H1 (cell line): ENCODE results near the gene SRPX. TPM values are rescaled to one million over a fixed set of nuclear protein-coding genes. Genes with fewer than 3 reads are reported as not detected.

Experiments
- CTCF ChIA-PET: fragments of 300-600 bp; sonication (Branson Sonifier 250); formaldehyde crosslinking; loops from one replicate; lab custom pipeline; 2021; ENCODE audit not compliant: partially characterized antibody; lab: Charles Lee
- POLR2A ChIA-PET: fragments of 300-600 bp; sonication (Branson Sonifier 250); formaldehyde crosslinking; loops from one replicate; lab custom pipeline; 2021; ENCODE audit warnings: inconsistent platforms; ENCODE audit not compliant: partially characterized antibody; lab: Charles Lee
- DNase-seq, 2 experiments: peaks; one replicate each; pipeline versions ENCODE4 v3.0.0 to v3.0.0-alpha.2; 2010 to 2022; ENCODE audit warnings: low spot score in 2 of 2, low read depth in 1 of 2, mixed read lengths in 1 of 2
- FAIRE-seq: peaks from 2 replicates; lab custom pipeline; 2011; peaks lifted over from hg19 to GRCh38; lab: Jason Lieb, UNC
- H2AFZ ChIP-seq: 2 replicates; pipeline ENCODE4 v1.8.1; 2012; ENCODE audit warnings: low read length, inconsistent platforms
- H2AK5ac ChIP-seq: 2 replicates; pipeline ENCODE4 v1.6.1; 2013; ENCODE audit warnings: low read depth, low read length
- H2BK120ac ChIP-seq: replicated peaks from 2 replicates; pipeline ENCODE3; 2013; ENCODE audit warnings: low read depth, low read length, inconsistent platforms
- H2BK12ac ChIP-seq: 2 replicates; pipeline ENCODE4 v1.6.1; 2013; ENCODE audit warnings: low read depth, low read length
- H2BK15ac ChIP-seq: 2 replicates; pipeline ENCODE4 v1.6.1; 2013; ENCODE audit warnings: low read length
- H2BK20ac ChIP-seq: 2 replicates; pipeline ENCODE4 v1.6.1; 2013; ENCODE audit warnings: low read length
- H2BK5ac ChIP-seq: 2 replicates; pipeline ENCODE4 v1.6.1; 2013; ENCODE audit warnings: low read depth, low read length
- H3K14ac ChIP-seq: 2 replicates; pipeline ENCODE4 v1.6.1; 2013; ENCODE audit warnings: inconsistent platforms; ENCODE audit not compliant: insufficient read length
- H3K18ac ChIP-seq: 2 replicates; pipeline ENCODE4 v1.6.1; 2013; ENCODE audit warnings: low read length; ENCODE audit errors: extremely low read depth
- H3K23ac ChIP-seq: 2 replicates; pipeline ENCODE4 v1.6.1; 2013; ENCODE audit warnings: inconsistent platforms; ENCODE audit not compliant: insufficient read length
- H3K23me2 ChIP-seq: 2 replicates; pipeline ENCODE4 v1.6.1; 2013; ENCODE audit warnings: low read depth, low read length
- H3K27ac ChIP-seq: 2 replicates; pipeline ENCODE4 v1.6.1; 2011; ENCODE audit warnings: low read depth, low read length, inconsistent platforms
- H3K27me3 ChIP-seq, 4 experiments: replicated peaks in 1 of 4; 1 replicate in 1 of 4; 2 replicates in 3 of 4; pipeline versions ENCODE4 v1.6.1 to v1.8.1; 2011 to 2013; ENCODE audit warnings: low read length in 3 of 4, mild to moderate bottlenecking in 3 of 4, inconsistent platforms in 2 of 4, mixed read lengths in 2 of 4, moderate library complexity in 1 of 4; ENCODE audit not compliant: control insufficient read depth in 3 of 4, insufficient read depth in 3 of 4; ENCODE audit errors: extremely low read depth in 1 of 4
- H3K36me3 ChIP-seq, 4 experiments: 2 replicates each; pipeline versions ENCODE4 v1.6.1 to v1.8.1; 2011 to 2013; ENCODE audit warnings: mild to moderate bottlenecking in 4 of 4, low read length in 3 of 4, moderate library complexity in 2 of 4, control low read depth in 1 of 4, inconsistent platforms in 1 of 4; ENCODE audit not compliant: insufficient read depth in 4 of 4, control insufficient read depth in 2 of 4
- H3K4ac ChIP-seq: replicated peaks from 2 replicates; pipeline ENCODE3; 2013; ENCODE audit warnings: low read length, low read depth, mixed read lengths, inconsistent platforms; ENCODE audit not compliant: insufficient read length
- H3K4me1 ChIP-seq, 4 experiments: replicated peaks in 1 of 4; 1 replicate in 1 of 4; 2 replicates in 3 of 4; pipeline versions ENCODE4 v1.6.1 to v1.8.1; 2011 to 2013; ENCODE audit warnings: low read length in 3 of 4, inconsistent platforms in 2 of 4, mixed read lengths in 1 of 4; ENCODE audit not compliant: insufficient read depth in 4 of 4, control insufficient read depth in 3 of 4
- H3K4me2 ChIP-seq, 2 experiments: 2 replicates each; pipeline versions ENCODE4 v1.6.1 to v1.8.1; 2011 to 2013; ENCODE audit warnings: low read depth in 2 of 2, low read length in 2 of 2, control low read depth in 1 of 2, inconsistent platforms in 1 of 2, mild to moderate bottlenecking in 1 of 2; ENCODE audit not compliant: insufficient read depth in 1 of 2
- H3K4me3 ChIP-seq, 4 experiments: fragments of 200-600, 300-600 bp in 1 of 4; sonication (generic), shearing (Covaris generic), sonication (Bioruptor Twin) in 1 of 4; 2 replicates each; pipeline versions ENCODE4 v1.5.1 to v1.8.1; 2011 to 2016; ENCODE audit warnings: low read length in 4 of 4, low read depth in 3 of 4, control low read depth in 2 of 4, inconsistent platforms in 2 of 4, mild to moderate bottlenecking in 2 of 4, mixed read lengths in 1 of 4, moderate library complexity in 1 of 4; ENCODE audit not compliant: insufficient read depth in 2 of 4; ENCODE audit errors: extremely low read depth in 1 of 4
- H3K56ac ChIP-seq: replicated peaks from 2 replicates; pipeline ENCODE3; 2013; ENCODE audit warnings: low read depth, mild to moderate bottlenecking, mixed read lengths, low read length, inconsistent platforms; ENCODE audit not compliant: insufficient read length
- H3K79me1 ChIP-seq: 2 replicates; pipeline ENCODE4 v1.6.1; 2013; ENCODE audit warnings: low read depth, low read length, control low read depth
- H3K79me2 ChIP-seq, 2 experiments: 2 replicates each; pipeline versions ENCODE4 v1.6.1 to v1.8.1; 2012 to 2013; ENCODE audit warnings: low read length in 2 of 2, mild to moderate bottlenecking in 2 of 2, inconsistent platforms in 1 of 2; ENCODE audit not compliant: insufficient read depth in 2 of 2, control insufficient read depth in 1 of 2
- H3K9ac ChIP-seq, 4 experiments: replicated peaks in 1 of 4; 1 replicate in 1 of 4; 2 replicates in 3 of 4; pipeline versions ENCODE4 v1.6.1 to v1.8.1; 2011 to 2013; ENCODE audit warnings: low read depth in 3 of 4, low read length in 3 of 4, control low read depth in 2 of 4, mild to moderate bottlenecking in 2 of 4, moderate library complexity in 2 of 4, inconsistent platforms in 1 of 4; ENCODE audit errors: extremely low read depth in 1 of 4
- H3K9me3 ChIP-seq, 2 experiments: 2 replicates each; pipeline versions ENCODE4 v1.6.1 to v1.8.1; 2012 to 2013; ENCODE audit warnings: mild to moderate bottlenecking in 2 of 2, moderate library complexity in 2 of 2, control low read depth in 1 of 2, inconsistent platforms in 1 of 2, low read depth in 1 of 2, low read length in 1 of 2, mixed read lengths in 1 of 2; ENCODE audit not compliant: insufficient read depth in 2 of 2
- H4K20me1 ChIP-seq, 2 experiments: replicated peaks in 1 of 2; 2 replicates each; pipeline versions ENCODE3 to v1.8.1; 2011 to 2013; ENCODE audit warnings: inconsistent platforms in 2 of 2, low read length in 2 of 2, mild to moderate bottlenecking in 1 of 2; ENCODE audit not compliant: insufficient read depth in 2 of 2, control insufficient read depth in 1 of 2
- H4K5ac ChIP-seq: 2 replicates; pipeline ENCODE4 v1.6.1; 2013; ENCODE audit warnings: low read length, low read depth, mixed read lengths, inconsistent platforms; ENCODE audit not compliant: insufficient read length
- H4K8ac ChIP-seq: 2 replicates; pipeline ENCODE4 v1.8.0; 2013; ENCODE audit warnings: mild to moderate bottlenecking, moderate library complexity, low read length, inconsistent platforms; ENCODE audit not compliant: insufficient read depth; ENCODE audit errors: extremely low read depth
- H4K91ac ChIP-seq: replicated peaks from 2 replicates; pipeline ENCODE3; 2013; ENCODE audit warnings: low read length, mixed read lengths, inconsistent platforms; ENCODE audit not compliant: insufficient read length
- CHD2 ChIP-seq: IDR thresholded peaks from 2 replicates; pipeline ENCODE4 v1.6.1; 2012; ENCODE audit warnings: low read length, improper control_type of control experiment
- WGBS, 2 experiments: shearing (Covaris generic) in 1 of 2; methylation state at CpG; one replicate each; pipeline versions ENCODE4 v1.1.6 to v1.1.7; 2013 to 2015; ENCODE audit warnings: low lambda C conversion rate in 2 of 2, mixed read lengths in 2 of 2, inconsistent platforms in 1 of 2, low coverage in 1 of 2, missing lambda C conversion rate in 1 of 2; ENCODE audit not compliant: insufficient replicate concordance in 2 of 2, insufficient coverage in 1 of 2, insufficient read length in 1 of 2; ENCODE audit errors: extremely low coverage in 1 of 2, missing lambda C conversion rate in 1 of 2; 5-methylcytosine and 5-hydroxymethylcytosine counted together
- polyA plus RNA-seq, 7 experiments: library from polyadenylated mRNA; depleted of rRNA in 3 of 7; stranded (reverse) in 5 of 7; unstranded in 2 of 7; fragments of >200 nt in 5 of 7; fragments of 200-250 nt in 2 of 7; gene quantifications; 1 replicate in 5 of 7; 2 replicates in 1 of 7; 4 replicates in 1 of 7; pipeline versions ENCODE4 v1.2.1 to v1.2.3, GENCODE V29; 2011 to 2013; ENCODE audit warnings: missing spikeins in 2 of 7, mixed read lengths in 2 of 7
- total RNA-seq: library from RNA; stranded (reverse); fragmentation: NEBNext Ultra II Directional; extraction: Animal tissue kit (Norgen Biotek cat#: 25700); gene quantifications from 2 replicates; pipeline ENCODE4 v1.2.1, GENCODE V29; 2021

SRPX gene
- total and polyA plus RNA-seq, 2 of the 8 experiments (the other 6 are each of a cell fraction or from before 2014, with no cell fraction given) = 7.6 to 10.4 TPM

DNA sequence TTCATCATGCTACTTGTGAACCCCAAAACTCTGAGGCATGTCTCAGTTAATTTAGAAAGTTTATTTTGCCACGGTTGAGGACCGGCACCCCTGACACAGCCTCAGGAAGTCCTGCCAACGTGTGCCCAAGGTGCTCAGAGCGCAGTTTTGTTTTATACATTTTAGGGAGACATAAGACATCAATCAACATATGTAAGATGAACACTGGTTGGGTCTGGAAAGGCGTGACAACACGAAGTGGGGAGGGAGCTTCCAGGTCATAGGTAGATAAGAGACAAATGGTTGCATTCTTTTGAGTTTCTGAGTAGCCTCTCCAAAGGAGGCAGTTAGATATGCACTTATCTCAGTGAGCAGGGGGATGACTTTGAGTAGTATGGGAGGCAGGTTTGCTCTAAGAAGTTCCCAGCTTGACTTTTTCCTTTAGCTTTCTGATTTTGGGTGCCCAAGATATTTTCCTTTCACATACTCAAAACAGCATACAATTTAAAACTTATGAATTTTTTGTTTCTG is 115.4 kb downstream of the SRPX start:
- Histone ChIP-seq H3K79me2 (no peaks in the 10 kb centered on the region), H4K5ac (no peak overlapping the region), H3K18ac (no peak overlapping the region), H3K14ac (no peak overlapping the region), H3K4ac (no peak overlapping the region), H4K91ac (no peak overlapping the region), H3K27ac (no peak overlapping the region), H2AFZ (no peak overlapping the region), H3K9ac (no peak overlapping the region), H3K4me1 (no peaks in the 10 kb centered on the region), H2BK15ac (no peak overlapping the region), H2BK120ac (no peak overlapping the region), H2BK20ac (no peak overlapping the region), H4K8ac (no peak overlapping the region), H2BK12ac (no peak overlapping the region), H3K4me3 (no peak overlapping the region), H3K23me2 (no peaks in the 10 kb centered on the region), H4K20me1 (no peaks in the 10 kb centered on the region), H3K9me3 (no peaks in the 10 kb centered on the region), H2AK5ac (no peak overlapping the region), H3K4me2 (no peak overlapping the region), H2BK5ac (no peak overlapping the region), H3K27me3 (no peaks in the 10 kb centered on the region), H3K56ac (no peak overlapping the region), H3K36me3 (no peaks in the 10 kb centered on the region), H3K23ac (no peak overlapping the region), H3K79me1 (no peaks in the 10 kb centered on the region)
- no peak for DNase-seq
- POLR2A ChIA-PET = no interaction called here
- TF ChIP-seq CHD2 = no peak
- WGBS, 2 experiments = 77% methylated on average over 6 of the region's 6 CpGs; no CpG with 5 or more reads in 1 of the 2 experiments
- CTCF ChIA-PET = no interaction called here
- FAIRE-seq = no peak
